Measurements from ENCODE around the gene LRCH4.

- TF ChIP-seq CTCF (IDR thresholded peaks at IDR 0.05) (no peak), POLR2AphosphoS5 (IDR thresholded peaks at IDR 0.05; ENCODE audit: low read depth, low read length) (no peak)
These were observed 41.0 kb downstream of the LRCH4 start for GRCh38 chr7:100544967-100545359.
